NCI-H1436 treated with DMSO at 0.1 percent for 48 hours (cell line): Measurements from ENCODE around the gene OR2M5.

ENCODE experiments used
- DNase-seq: peaks from one replicate; lab custom pipeline; 2025; lab: John Stamatoyannopoulos, UW

The OR2M5 gene, protein sequence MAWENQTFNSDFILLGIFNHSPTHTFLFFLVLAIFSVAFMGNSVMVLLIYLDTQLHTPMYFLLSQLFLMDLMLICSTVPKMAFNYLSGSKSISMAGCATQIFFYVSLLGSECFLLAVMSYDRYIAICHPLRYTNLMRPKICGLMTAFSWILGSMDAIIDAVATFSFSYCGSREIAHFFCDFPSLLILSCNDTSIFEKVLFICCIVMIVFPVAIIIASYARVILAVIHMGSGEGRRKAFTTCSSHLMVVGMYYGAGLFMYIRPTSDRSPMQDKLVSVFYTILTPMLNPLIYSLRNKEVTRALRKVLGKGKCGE

DNA sequence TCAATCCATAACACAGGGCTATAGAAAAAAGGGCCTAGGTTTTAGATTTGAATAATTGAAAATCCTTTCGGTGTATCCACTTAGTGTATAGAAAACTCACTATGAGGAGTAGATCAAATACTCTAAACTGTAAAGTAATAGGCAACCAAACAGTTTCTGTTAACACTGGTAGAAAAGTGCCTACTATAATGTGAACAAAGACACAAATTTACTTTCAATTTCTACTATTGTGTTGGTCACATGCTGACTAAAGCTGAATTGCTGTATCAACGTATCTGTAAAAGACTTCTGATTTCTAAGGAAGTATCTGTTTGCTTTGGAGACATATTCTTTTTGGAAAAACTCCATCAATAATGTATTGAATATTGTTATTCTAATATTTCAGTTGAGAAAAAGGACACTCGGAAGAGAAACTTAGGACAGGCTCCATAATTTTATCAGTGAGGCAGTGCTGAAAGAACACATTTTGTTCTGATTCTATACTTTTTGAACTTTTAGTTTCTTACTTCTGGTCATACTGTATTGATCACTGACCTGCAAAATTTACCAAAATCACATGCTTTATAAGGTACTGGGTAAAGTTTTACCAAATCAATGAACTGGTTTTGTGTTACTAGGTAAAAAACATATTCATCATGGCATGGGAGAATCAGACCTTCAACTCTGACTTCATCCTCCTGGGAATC is at the start of gene OR2M5:
TSS of gene OR2M5 (plus strand) at position 636 of the 686 bp plus-strand sequence. CDS start at position 636, 0 bp downstream.
- DNase-seq: no peak

DNA sequence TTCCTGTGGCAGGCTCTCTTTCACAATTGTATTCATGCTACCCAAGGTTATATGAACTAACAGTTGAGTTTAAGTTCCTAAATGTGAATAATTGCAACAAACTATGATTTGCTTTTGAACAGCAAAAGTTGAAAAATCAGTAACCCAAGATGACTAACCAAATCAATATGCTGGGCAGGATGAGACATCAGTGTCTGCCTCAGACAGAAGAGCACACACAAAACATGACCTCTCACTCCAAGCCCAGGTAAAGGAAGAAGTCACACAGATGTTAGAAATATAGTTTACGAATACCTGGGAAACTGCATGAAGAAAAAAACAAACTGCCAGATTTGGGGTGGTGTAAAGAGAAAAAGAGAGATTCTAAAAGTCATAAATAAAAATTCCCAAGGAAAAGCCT is 46.4 kb upstream of the OR2M5 start:
- no peak for DNase-seq

DNA sequence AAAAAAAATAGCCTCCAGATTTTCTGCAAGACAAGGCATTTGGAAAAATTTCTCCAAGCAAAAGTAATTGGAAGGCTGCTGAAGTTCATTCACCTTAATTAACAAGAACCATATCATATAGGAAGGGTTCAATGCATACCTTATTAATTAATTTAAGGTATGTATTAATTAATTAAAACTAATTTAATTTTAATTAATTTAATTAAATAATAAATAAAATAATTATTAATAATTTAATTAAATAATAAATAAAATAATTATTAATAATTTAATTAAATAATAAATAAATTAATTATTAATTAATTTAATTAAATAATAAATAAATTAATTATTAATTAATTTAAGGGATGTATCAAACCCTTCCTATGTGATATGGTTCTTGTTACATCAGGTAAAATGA is 42.1 kb upstream of the OR2M5 start:
- no peak for DNase-seq

DNA sequence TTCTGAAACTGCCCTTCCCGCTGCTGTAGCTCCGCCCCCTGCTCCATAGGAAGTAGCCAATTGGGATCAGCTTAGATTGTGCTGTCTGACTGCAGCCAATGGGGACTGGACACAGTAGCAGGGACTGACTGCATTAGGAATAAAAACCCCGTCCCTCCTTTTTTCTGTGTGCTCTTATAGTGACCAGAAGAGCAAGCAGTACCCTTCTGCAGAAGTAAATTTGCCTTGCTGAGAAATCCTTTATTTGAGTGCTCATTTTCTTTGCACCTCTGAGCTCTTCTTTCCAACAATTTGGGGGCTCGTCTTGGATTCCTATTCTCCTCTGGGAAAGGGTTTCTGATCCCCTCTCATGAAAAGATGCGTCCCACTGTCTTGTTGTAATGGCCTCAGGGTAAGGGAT is 33.8 kb upstream of the OR2M5 start:
- no peak for DNase-seq

DNA sequence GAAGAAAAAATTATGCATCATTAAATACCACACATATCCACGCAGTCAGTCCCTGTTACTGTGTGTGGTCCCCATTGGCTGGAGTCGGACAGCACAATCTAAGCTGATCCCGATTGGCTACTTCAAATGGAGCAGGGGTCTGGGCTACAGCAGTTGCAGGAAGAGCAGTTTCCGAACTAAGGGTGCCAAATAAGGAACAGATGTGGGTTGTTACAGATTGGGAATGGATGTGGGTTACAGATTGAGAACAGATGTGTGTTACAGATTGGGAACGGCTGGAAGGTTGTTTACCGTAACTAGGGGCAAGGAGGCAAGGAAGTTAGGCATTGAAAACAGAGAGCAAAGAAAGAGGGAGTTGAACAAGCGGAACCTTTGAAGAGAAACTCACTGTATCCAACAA is 30.1 kb upstream of the OR2M5 start:
- DNase-seq: no peak

DNA sequence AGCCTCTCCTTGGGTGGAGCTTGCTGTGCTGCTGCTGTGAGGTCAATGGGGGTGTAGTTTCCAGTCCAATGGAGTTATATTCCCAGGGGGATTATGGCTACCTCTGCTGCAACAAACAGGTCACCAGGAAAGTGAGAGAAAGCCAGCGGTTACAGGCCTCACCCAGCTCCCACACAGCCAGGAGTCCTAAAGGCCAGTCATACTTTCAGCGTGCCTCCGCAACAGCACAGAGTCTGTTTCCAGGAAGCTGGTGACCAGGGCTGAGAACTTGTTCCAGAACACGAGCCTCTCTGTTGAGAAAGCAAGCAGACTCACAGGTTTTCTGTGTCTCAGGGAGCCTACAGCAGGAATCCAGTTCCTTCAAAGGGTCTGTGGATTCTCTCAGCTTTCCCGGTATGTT is 17.3 kb upstream of the OR2M5 start:
- no peak for DNase-seq

DNA sequence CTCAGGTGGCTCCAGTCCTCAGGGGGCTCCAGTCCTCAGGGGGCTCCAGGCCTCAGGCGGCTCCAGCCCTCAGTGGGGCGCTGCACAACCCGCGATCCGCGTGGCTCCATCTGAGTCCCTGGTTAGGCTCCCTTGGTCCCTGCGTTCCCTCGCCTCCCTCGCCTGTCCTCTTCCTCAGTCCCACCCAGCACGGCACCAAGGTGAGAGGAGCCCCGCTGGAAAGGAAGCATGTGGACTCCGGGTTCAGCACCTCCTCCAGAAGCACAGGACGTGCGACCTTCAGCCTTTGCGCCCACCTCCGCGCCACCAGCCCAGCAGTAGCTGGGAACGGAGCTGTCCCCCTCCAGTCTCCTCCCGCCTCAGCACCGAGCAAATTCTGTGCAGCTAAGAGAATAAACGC is 8.1 kb upstream of the OR2M5 start:
- no peak for DNase-seq

DNA sequence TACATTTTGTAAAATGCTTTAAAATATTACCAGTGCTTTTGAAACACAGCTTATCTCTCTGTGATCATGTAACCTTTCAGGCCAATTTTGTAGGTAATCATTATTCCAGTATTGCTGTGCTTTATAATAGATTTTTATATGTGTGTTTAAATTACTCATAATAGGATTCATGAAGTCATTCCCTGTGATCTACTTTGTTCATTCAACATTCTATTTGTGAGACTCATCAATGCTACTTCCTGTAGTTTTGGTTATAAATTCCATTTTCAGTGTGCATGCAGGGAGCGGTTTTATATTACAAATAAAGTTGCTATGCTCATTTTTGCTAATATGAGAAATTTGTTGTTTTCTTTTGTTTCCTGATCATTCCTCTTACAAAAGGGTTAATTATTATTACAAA is 4.1 kb upstream of the OR2M5 start:
- DNase-seq: no peak

DNA sequence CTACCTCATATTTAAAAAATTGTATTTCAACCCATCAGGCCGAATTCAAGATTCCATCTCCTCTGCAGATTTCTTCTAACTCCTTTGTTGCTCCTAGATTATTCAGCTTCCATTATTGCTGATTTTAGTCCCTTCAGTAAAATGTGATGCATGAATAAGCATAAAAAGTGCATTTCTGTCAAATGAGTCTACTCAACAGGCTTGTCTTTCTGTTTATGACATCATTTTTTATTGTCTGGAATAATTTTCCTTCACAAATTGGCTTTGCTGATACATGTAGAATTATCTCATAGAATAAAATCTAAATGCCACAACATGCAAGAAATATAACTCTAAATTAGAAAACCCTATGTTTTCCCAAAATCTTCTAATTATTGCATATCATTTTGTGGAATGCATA is 1.6 kb upstream of the OR2M5 start:
- DNase-seq: no peak

DNA sequence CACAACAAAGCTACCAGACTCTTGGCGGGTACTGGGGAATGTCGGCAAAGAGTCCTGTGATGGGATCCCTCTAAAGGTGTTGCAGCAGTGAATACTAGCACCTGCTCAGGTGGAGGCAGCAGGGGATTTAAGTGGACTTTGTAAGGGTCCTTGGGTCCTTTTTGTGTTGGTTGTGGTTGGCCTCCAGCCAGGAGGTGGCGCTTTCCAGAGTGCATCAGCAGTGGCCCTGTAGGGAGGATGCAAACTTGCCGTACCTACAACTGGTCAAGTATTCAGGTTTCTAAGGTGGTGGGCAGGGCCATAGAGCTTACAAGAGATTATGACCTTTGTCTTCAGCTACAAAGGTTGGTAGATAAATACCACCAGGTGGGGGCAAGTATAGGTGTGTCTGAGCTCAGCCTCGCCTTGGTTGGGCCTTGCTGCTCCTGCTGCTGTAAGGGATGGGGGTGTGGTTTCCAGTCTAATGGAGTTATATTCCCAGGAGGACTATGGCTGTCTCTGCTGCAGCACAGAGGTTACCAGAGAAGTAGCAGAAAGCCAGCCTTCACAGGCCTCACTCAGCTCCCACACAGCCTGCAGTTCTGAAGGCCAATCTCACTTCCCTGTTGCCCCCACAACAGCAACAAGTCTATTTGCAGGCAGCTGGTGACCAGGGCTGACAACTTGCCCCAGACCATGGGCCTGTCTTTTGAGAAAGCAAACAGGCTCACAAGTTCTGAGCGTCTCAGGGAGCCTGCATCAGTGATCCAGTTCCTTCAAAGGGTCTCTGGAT is 7.3 kb downstream of the OR2M5 start:
- DNase-seq: no peak

DNA sequence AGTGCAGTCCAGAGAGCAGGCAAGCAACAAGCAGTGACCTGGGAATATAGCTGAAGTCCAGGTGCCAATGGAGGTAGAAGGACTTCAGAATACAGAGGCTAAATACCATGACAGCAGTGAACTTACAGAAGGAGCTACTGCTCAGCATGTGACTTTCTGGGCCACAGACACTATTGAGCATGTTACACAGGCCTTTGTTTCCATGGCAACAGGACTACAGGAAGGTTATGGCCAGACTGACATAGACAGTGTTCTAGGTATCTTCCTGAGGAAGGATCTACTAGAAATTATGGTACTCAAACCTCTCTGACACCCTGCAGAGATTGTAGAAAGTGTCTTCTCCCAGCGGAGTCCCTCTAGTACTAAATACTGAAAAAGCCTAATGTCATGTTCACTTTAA is 11.0 kb downstream of the OR2M5 start:
- DNase-seq: no peak

DNA sequence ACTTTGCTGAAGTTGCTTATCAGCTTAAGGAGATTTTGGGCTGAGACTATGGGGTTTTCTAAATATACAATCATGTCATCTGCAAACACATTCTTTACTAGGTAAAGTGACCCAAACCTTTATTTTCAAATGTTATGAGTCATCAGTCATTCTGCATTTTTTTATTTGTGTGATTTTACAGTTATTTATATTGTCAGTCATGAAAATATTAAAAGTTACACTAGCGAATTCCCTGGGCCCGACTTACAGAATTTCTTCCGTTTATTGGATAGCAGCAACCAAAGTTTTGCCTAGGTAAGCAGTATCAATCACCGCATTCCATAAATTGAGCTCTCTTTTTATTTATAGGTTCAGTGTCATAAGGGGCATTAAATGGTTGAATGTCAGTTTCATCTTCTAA is 13.8 kb downstream of the OR2M5 start:
- no peak for DNase-seq

DNA sequence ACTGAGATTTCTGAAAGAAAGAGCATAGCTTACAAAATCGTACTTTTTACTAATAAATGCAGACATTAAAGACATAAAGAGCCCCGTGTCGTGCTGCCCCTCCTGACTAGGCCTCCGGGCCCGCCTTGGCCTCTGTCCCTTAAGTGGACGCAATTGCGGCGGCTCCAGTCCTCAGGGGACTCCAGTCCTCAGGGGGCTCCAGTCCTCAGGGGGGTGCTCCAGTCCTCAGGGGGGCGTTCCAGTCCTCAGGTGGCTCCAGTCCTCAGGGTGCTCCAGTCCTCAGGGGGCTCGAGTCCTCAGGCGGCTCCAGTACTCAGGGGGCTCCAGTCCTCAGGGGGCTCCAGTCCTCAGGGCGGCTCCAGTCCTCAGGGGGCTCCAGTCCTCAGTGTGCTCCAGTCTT is 19.1 kb downstream of the OR2M5 start:
- DNase-seq: no peak

DNA sequence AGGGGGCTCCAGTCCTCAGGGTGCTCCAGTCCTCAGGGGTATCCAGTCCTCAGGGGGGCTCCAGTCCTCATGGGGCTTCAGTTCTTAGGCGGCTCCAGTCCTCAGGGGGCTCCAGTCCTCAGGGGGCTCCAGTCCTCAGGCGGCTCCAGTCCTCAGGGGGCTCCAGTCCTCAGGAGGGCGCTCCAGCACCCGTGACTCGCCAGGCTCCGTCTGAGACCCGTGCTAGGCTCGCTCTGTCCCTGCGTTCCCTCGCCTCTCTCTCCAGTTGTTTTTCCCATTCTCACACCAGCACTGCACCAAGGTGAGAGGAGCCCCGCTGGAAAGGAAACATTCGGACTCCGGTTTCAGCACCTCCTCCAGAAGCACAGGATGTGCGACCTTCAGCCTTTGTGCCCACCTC is 20.2 kb downstream of the OR2M5 start:
- no peak for DNase-seq

DNA sequence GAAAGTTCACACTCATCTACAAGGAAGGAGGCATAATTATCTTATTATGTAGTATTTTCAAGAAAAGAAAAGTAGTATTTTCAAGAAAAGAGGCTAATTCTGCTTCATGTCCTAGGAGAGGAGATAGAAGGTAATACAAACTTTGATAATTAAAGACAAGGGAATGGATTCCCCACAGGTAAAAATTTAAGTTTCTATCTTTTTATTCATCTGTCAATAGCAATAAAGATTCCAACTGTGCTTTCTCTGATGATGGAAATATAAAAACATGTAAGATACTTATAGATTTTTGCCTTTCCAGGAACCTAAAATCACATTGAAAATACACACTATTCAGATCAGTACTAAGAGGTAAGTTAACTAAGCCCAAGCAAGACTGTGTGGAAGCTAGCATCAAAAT is 29.6 kb downstream of the OR2M5 start, which contains the start of gene OR2M2:
TSS of gene OR2M2 (plus strand) at position 301 of the 400 bp plus-strand sequence. CDS start 5,165 bp downstream, outside the sequence.
- DNase-seq: no peak

DNA sequence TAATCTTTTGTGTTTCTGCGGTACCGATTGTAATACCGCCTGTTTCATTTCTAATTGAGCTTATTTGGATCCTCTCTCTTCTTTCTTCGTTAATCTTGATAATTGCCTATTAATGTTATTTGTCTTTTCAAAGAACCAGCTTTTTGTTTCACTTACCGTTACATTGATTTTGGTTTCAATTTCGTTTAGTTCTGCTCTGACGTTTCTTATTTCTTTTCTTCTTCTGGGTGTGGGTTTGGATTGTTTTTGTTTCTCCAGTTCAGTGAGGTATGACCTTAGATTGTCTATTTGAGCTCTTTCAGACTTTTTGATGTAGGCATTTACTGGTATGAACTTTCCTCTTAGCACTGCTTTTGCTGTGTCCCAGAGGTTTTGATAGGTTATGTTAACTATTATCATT is 39.0 kb downstream of the OR2M5 start:
- no peak for DNase-seq

DNA sequence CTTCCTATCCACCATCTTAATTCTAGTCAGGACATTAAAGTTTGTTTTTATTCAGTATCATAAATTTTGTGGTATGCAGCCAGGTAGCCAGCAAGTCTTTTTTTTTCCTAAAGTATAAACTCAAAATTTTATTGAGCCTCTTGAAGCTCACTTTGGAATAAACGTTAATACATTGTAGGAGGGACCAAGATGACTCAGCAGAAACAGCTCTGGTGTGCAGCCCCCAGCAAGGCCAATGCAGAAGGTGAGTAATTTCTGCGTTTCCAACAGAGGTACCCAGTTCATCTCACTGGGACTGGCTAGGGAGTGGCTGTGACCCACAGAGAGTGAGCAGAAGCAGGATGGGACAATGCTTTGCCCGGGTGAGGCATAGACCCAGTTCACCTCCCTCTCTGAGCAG is 42.4 kb downstream of the OR2M5 start:
- no peak for DNase-seq

DNA sequence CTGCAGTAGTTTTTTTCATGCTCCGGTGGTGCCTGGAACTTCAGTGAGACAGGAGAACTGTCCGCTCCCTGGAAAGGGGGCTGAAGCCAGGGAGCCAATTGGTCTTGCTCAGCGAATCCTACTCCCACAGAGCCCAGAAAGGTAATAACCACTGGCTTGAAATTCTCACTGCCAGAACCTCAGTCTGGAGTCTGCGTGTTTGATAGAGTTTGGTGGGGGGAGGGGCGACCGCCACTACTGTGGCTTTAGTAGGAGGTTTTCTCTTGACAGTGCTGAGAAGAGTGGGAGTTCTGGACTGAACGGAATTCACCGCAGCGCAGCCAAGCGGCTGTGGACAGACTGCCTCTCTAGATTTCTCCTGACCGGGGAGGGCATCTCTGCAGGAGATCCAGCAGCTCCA is 44.1 kb downstream of the OR2M5 start:
- no peak for DNase-seq

DNA sequence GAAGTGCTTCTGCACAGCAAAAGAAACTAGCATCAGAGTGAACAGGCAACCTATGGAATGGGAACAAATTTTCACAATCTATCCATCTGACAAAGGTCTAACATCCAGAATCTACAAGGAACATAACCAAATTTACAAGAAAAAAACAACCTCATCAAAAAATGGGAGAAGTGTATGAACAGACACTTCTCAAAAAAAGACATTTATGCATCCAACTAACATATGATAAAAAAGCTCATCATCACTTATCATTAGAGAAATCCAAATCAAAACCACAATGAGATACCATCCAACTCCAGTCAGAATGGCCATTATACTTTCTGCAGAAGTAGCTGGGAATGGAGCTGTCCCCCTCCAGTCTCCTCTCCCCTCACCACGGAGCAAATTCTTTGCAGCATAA is 49.2 kb downstream of the OR2M5 start:
- DNase-seq: no peak
